Kidney tubule cell (primary cell): ENCODE results near the gene RBM24.

ENCODE experiments used
- DNase-seq: peaks from one replicate; pipeline ENCODE4 v3.0.0-alpha.2; 2018; ENCODE audit warnings: low spot score

The RBM24 gene

GRCh38 chr6:17341891-17342290, 60.7 kb downstream of the RBM24 start:
- no peak for DNase-seq

DNA sequence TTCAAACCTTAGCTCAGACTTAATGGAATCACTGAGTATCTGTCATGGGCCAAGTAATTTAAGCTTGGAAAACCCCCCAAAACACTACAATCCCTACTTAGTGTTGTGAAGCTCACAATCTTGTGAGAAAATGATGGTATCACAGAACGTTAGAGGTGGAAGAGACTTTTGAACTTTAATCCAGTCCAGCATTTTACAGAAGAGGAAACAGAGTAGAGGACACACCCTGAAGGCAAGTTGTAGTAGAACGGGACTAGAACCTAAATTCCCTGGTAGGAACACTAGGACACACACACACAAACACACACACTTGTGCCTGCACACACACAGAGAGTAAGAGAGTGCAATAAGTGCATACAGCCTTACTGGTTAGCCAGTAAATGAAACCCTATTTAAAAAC, 62.1 kb downstream of the RBM24 start:
- DNase-seq, result no peak
